Muscle layer of duodenum (tissue), 2 donors: Measurements from ENCODE around the gene TMEM258.

Experiments used
- H3K27ac ChIP-seq: one replicate; pipeline ENCODE4 v1.7.0; 2013; ENCODE audit warnings: mild to moderate bottlenecking, low read length
- H3K27me3 ChIP-seq: one replicate; pipeline ENCODE4 v1.7.0; 2013; ENCODE audit warnings: low read depth, mild to moderate bottlenecking, control low read depth, low read length
- H3K36me3 ChIP-seq, 2 donors: one replicate each; pipeline ENCODE4 v1.7.0; 2013; ENCODE audit warnings: low read length in 2 of 2, control low read depth in 1 of 2, mild to moderate bottlenecking in 1 of 2; ENCODE audit not compliant: insufficient read depth in 2 of 2, control insufficient read depth in 1 of 2
- H3K4me1 ChIP-seq, 2 donors: one replicate each; pipeline ENCODE4 v1.7.0; 2013; ENCODE audit warnings: low read length in 2 of 2, mild to moderate bottlenecking in 2 of 2, control low read depth in 1 of 2, moderate library complexity in 1 of 2; ENCODE audit not compliant: insufficient read depth in 2 of 2, control insufficient read depth in 1 of 2
- H3K4me3 ChIP-seq, 2 donors: one replicate each; pipeline ENCODE4 v1.7.0; 2013; ENCODE audit warnings: low read length in 2 of 2, low read depth in 1 of 2, mild to moderate bottlenecking in 1 of 2
- H3K9me3 ChIP-seq, 2 donors: one replicate each; pipeline ENCODE4 v1.7.0; 2013; ENCODE audit warnings: low read length in 2 of 2, control low read depth in 1 of 2, mild to moderate bottlenecking in 1 of 2; ENCODE audit not compliant: control insufficient read depth in 1 of 2
- donor health status: healthy.

TMEM258 gene

GRCh38 chr11:61743486-61744095 lies 48.8 kb downstream of the TMEM258 start:
- peaks cover 3 to 34% of the 10 kb centered on the region in 2 donors for H3K36me3 ChIP-seq
- H3K9me3 ChIP-seq = no peaks in the 10 kb centered on the region
- no peaks in the 10 kb centered on the region for H3K4me1 ChIP-seq
- H3K27ac ChIP-seq = no peak overlapping the region
- H3K27me3 ChIP-seq = no peaks in the 10 kb centered on the region
- no peak overlapping the region for H3K4me3 ChIP-seq

GRCh38 chr11:61742391-61742790 lies 50.0 kb downstream of the TMEM258 start:
- H3K4me3 ChIP-seq = no peak overlapping the region
- no peaks in the 10 kb centered on the region for H3K9me3 ChIP-seq
- H3K4me1 ChIP-seq = no peaks in the 10 kb centered on the region
- H3K27ac ChIP-seq = no peak overlapping the region
- peaks cover 3 to 40% of the 10 kb centered on the region in 2 donors for H3K36me3 ChIP-seq
- H3K27me3 ChIP-seq = no peaks in the 10 kb centered on the region

- no peaks in the 10 kb centered on the region for H3K27me3 ChIP-seq
- no peaks in the 10 kb centered on the region for H3K9me3 ChIP-seq
- H3K4me3 ChIP-seq = no peak overlapping the region
- H3K4me1 ChIP-seq = no peaks in the 10 kb centered on the region
- H3K36me3 ChIP-seq = peaks cover 13 to 64% of the 10 kb centered on the region in 2 donors
- H3K27ac ChIP-seq = no peak overlapping the region
These were observed 52.4 kb downstream of the TMEM258 start for GRCh38 chr11:61739966-61740365.

GRCh38 chr11:61739413-61739812 lies 53.0 kb downstream of the TMEM258 start:
- H3K4me3 ChIP-seq = no peak overlapping the region
- no peak overlapping the region for H3K27ac ChIP-seq
- H3K27me3 ChIP-seq = no peaks in the 10 kb centered on the region
- no peaks in the 10 kb centered on the region for H3K4me1 ChIP-seq
- H3K9me3 ChIP-seq = no peaks in the 10 kb centered on the region
- H3K36me3 ChIP-seq = peaks cover 13 to 68% of the 10 kb centered on the region in 2 donors
